GM23338 (cell line): ENCODE data around the gene TMPRSS6. TPM values are rescaled to one million over a fixed set of nuclear protein-coding genes. Genes with fewer than 3 reads are reported as not detected.

Experiments used
- ATAC-seq: fragments of 200-7000 bp; cut with Tn5 transposase; 3 replicates; pipeline ENCODE4 v1.9.1; 2020
- DNase-seq: peaks from one replicate; pipeline ENCODE4 v3.0.0-alpha.2; 2015; ENCODE audit warnings: low spot score
- H2AFZ ChIP-seq: fragments of 200-600 bp; sonication (generic); 2 replicates; pipeline ENCODE4 v1.8.0; 2016; ENCODE audit warnings: antibody characterized with exemption, mild to moderate bottlenecking, moderate library complexity
- H3F3A ChIP-seq: fragments of 200-600 bp; sonication (generic); replicated peaks from 2 replicates; pipeline ENCODE4 v1.8.0; 2017; ENCODE audit warnings: antibody characterized with exemption, mixed run types, low read depth
- H3K27ac ChIP-seq: fragments of 200-600 bp; sonication (generic); 2 replicates; pipeline ENCODE4 v1.6.1; 2016; ENCODE audit warnings: low read depth
- H3K27me3 ChIP-seq: fragments of 200-600 bp; sonication (generic); 2 replicates; pipeline ENCODE4 v1.8.0; 2016; ENCODE audit warnings: mild to moderate bottlenecking, mixed run types, moderate library complexity; ENCODE audit not compliant: insufficient read depth
- H3K36me3 ChIP-seq: fragments of 200-600 bp; sonication (generic); 2 replicates; pipeline ENCODE4 v1.8.0; 2016; ENCODE audit warnings: mild to moderate bottlenecking; ENCODE audit not compliant: insufficient read depth
- H3K4me1 ChIP-seq: fragments of 200-600 bp; sonication (generic); 2 replicates; pipeline ENCODE4 v1.8.0; 2016; ENCODE audit warnings: mild to moderate bottlenecking, moderate library complexity; ENCODE audit not compliant: insufficient read depth
- H3K4me2 ChIP-seq: fragments of 200-600 bp; sonication (generic); 2 replicates; pipeline ENCODE4 v1.7.1; 2017; ENCODE audit warnings: mixed run types
- H3K4me3 ChIP-seq: fragments of 200-600 bp; sonication (generic); 2 replicates; pipeline ENCODE4 v1.6.1; 2016; ENCODE audit warnings: mixed run types
- H3K79me2 ChIP-seq: fragments of 200-600 bp; sonication (generic); replicated peaks from 2 replicates; pipeline ENCODE4 v1.8.0; 2017; ENCODE audit warnings: mild to moderate bottlenecking; ENCODE audit not compliant: insufficient read depth
- H3K9me2 ChIP-seq: fragments of 200-600 bp; sonication (generic); 2 replicates; pipeline ENCODE4 v1.8.0; 2017; ENCODE audit not compliant: insufficient read depth
- H4K20me1 ChIP-seq: fragments of 200-600 bp; sonication (generic); replicated peaks from 2 replicates; pipeline ENCODE4 v1.8.0; 2017; ENCODE audit warnings: mild to moderate bottlenecking; ENCODE audit not compliant: insufficient read depth
- H3K27ac Mint-ChIP-seq: 2 replicates; pipeline ENCODE4 v1.8.0; 2020; ENCODE audit warnings: inconsistent platforms, mild to moderate bottlenecking, moderate library complexity, mixed read lengths
- H3K27me3 Mint-ChIP-seq: 3 replicates; pipeline ENCODE4 v1.8.0; 2022; ENCODE audit warnings: low read depth, mild to moderate bottlenecking, moderate library complexity, mixed read lengths, inconsistent platforms; ENCODE audit not compliant: insufficient read depth, poor library complexity
- H3K36me3 Mint-ChIP-seq: 3 replicates; pipeline ENCODE4 v1.8.0; 2021; ENCODE audit warnings: low read depth, mild to moderate bottlenecking, inconsistent platforms, moderate library complexity, mixed read lengths
- H3K4me1 Mint-ChIP-seq: 3 replicates; pipeline ENCODE4 v1.8.0; 2020; ENCODE audit warnings: mild to moderate bottlenecking, inconsistent platforms, mixed read lengths
- H3K4me3 Mint-ChIP-seq: 3 replicates; pipeline ENCODE4 v1.8.0; 2021; ENCODE audit warnings: moderate library complexity, mild to moderate bottlenecking, inconsistent platforms, mixed read lengths
- H3K9me3 Mint-ChIP-seq: 3 replicates; pipeline ENCODE4 v1.8.0; 2020; ENCODE audit warnings: moderate library complexity, mild to moderate bottlenecking, inconsistent platforms, mixed read lengths
- CREB1 ChIP-seq: fragments of 250-450 bp; sonication (Bioruptor Pico); IDR thresholded peaks from 2 replicates; pipeline ENCODE4 v1.5.0; 2020; ENCODE audit warnings: low read depth, mild to moderate bottlenecking, moderate library complexity
- CTCF ChIP-seq, 2 experiments: fragments of 200-600 bp in 1 of 2; sonication (generic) in 1 of 2; conservative IDR thresholded peaks; 2 replicates each; pipeline versions ENCODE4 v1.5.1 to v1.6.1; 2016 to 2017; ENCODE audit warnings: antibody characterized with exemption in 2 of 2, low read depth in 2 of 2, mild to moderate bottlenecking in 2 of 2, moderate library complexity in 1 of 2
- EZH2 ChIP-seq: fragments of 200-600 bp; sonication (generic); IDR thresholded peaks from one replicate; pipeline ENCODE4 v1.8.0; 2017; ENCODE audit warnings: antibody characterized with exemption, mild to moderate bottlenecking, low read depth; ENCODE audit not compliant: unreplicated experiment
- EZH2phosphoT487 ChIP-seq: fragments of 200-600 bp; sonication (generic); IDR thresholded peaks from one replicate; pipeline ENCODE4 v1.8.1; 2018; ENCODE audit warnings: antibody characterized with exemption; ENCODE audit not compliant: unreplicated experiment
- JUNB ChIP-seq: IDR thresholded peaks from one replicate; pipeline ENCODE4 v1.6.1; 2016; ENCODE audit warnings: antibody characterized with exemption; ENCODE audit not compliant: unreplicated experiment
- NANOG ChIP-seq: IDR thresholded peaks from 2 replicates; pipeline ENCODE4 v1.6.1; 2016; ENCODE audit warnings: antibody characterized with exemption, borderline replicate concordance
- POLR2AphosphoS5 ChIP-seq: IDR thresholded peaks from 2 replicates; pipeline ENCODE4 v1.6.1; 2016; ENCODE audit warnings: antibody characterized with exemption, low read depth
- STAT1 ChIP-seq: IDR thresholded peaks from one replicate; pipeline ENCODE4 v1.6.1; 2016; ENCODE audit warnings: antibody characterized with exemption; ENCODE audit not compliant: unreplicated experiment
- ZNF114 ChIP-seq: fragments of 250-450 bp; sonication (Bioruptor Pico); IDR thresholded peaks from 2 replicates; pipeline ENCODE4 v1.5.0; 2020; ENCODE audit warnings: mild to moderate bottlenecking, moderate library complexity
- ZNF331 ChIP-seq: fragments of 250-450 bp; sonication (Bioruptor Pico); IDR thresholded peaks from 2 replicates; pipeline ENCODE4 v1.5.0; 2020; ENCODE audit warnings: low read depth, mild to moderate bottlenecking, moderate library complexity
- polyA plus RNA-seq: library from polyadenylated mRNA; unstranded; fragments of >200 nt; fragmentation: Nextera tagmentation; extraction: Ambion mirVana; gene quantifications from 2 replicates; pipeline ENCODE4 v1.2.1, GENCODE V29; 2016
- total RNA-seq: library from RNA; depleted of rRNA; stranded (reverse); fragments of >200 nt; shearing (Covaris generic); gene quantifications from 2 replicates; pipeline ENCODE4 v1.2.3, GENCODE V29; 2014
- TF ChIP-seq, protein P1 (sequence below): IDR thresholded peaks from one replicate; pipeline ENCODE4 v1.6.1; 2018; ENCODE audit warnings: antibody characterized with exemption; ENCODE audit not compliant: unreplicated experiment
- TF ChIP-seq, protein P2 (sequence below): IDR thresholded peaks from 2 replicates; pipeline ENCODE4 v1.6.1; 2016; ENCODE audit warnings: antibody characterized with exemption
- TF ChIP-seq, protein P3 (sequence below): fragments of 250-450 bp; sonication (Bioruptor Pico); IDR thresholded peaks from 2 replicates; pipeline ENCODE4 v1.5.0; 2020; ENCODE audit warnings: mild to moderate bottlenecking, moderate library complexity

TMPRSS6 gene
- total and polyA plus RNA-seq, 2 experiments from 2014 or later: 0.13 TPM; not detected in 1

- H3K79me2 ChIP-seq: no peaks in the 10 kb centered on the region
- TF ChIP-seq, protein P1, sequence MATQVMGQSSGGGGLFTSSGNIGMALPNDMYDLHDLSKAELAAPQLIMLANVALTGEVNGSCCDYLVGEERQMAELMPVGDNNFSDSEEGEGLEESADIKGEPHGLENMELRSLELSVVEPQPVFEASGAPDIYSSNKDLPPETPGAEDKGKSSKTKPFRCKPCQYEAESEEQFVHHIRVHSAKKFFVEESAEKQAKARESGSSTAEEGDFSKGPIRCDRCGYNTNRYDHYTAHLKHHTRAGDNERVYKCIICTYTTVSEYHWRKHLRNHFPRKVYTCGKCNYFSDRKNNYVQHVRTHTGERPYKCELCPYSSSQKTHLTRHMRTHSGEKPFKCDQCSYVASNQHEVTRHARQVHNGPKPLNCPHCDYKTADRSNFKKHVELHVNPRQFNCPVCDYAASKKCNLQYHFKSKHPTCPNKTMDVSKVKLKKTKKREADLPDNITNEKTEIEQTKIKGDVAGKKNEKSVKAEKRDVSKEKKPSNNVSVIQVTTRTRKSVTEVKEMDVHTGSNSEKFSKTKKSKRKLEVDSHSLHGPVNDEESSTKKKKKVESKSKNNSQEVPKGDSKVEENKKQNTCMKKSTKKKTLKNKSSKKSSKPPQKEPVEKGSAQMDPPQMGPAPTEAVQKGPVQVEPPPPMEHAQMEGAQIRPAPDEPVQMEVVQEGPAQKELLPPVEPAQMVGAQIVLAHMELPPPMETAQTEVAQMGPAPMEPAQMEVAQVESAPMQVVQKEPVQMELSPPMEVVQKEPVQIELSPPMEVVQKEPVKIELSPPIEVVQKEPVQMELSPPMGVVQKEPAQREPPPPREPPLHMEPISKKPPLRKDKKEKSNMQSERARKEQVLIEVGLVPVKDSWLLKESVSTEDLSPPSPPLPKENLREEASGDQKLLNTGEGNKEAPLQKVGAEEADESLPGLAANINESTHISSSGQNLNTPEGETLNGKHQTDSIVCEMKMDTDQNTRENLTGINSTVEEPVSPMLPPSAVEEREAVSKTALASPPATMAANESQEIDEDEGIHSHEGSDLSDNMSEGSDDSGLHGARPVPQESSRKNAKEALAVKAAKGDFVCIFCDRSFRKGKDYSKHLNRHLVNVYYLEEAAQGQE: no peak
- TF ChIP-seq ZNF114 (CRISPR knock-in tag) (no peak), POLR2AphosphoS5 (no peak), EZH2 (no peak), EZH2phosphoT487 (no peak), CREB1 (CRISPR knock-in tag) (no peak), ZNF331 (CRISPR knock-in tag) (no peak), STAT1 (no peak), CTCF (conservative IDR thresholded peaks at IDR 0.05; ENCODE audit: low read depth in 2 of 2) (no peak), NANOG (no peak), JUNB (no peak)
- TF ChIP-seq, protein P2, sequence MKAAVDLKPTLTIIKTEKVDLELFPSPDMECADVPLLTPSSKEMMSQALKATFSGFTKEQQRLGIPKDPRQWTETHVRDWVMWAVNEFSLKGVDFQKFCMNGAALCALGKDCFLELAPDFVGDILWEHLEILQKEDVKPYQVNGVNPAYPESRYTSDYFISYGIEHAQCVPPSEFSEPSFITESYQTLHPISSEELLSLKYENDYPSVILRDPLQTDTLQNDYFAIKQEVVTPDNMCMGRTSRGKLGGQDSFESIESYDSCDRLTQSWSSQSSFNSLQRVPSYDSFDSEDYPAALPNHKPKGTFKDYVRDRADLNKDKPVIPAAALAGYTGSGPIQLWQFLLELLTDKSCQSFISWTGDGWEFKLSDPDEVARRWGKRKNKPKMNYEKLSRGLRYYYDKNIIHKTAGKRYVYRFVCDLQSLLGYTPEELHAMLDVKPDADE: no peak
- TF ChIP-seq, protein P3, sequence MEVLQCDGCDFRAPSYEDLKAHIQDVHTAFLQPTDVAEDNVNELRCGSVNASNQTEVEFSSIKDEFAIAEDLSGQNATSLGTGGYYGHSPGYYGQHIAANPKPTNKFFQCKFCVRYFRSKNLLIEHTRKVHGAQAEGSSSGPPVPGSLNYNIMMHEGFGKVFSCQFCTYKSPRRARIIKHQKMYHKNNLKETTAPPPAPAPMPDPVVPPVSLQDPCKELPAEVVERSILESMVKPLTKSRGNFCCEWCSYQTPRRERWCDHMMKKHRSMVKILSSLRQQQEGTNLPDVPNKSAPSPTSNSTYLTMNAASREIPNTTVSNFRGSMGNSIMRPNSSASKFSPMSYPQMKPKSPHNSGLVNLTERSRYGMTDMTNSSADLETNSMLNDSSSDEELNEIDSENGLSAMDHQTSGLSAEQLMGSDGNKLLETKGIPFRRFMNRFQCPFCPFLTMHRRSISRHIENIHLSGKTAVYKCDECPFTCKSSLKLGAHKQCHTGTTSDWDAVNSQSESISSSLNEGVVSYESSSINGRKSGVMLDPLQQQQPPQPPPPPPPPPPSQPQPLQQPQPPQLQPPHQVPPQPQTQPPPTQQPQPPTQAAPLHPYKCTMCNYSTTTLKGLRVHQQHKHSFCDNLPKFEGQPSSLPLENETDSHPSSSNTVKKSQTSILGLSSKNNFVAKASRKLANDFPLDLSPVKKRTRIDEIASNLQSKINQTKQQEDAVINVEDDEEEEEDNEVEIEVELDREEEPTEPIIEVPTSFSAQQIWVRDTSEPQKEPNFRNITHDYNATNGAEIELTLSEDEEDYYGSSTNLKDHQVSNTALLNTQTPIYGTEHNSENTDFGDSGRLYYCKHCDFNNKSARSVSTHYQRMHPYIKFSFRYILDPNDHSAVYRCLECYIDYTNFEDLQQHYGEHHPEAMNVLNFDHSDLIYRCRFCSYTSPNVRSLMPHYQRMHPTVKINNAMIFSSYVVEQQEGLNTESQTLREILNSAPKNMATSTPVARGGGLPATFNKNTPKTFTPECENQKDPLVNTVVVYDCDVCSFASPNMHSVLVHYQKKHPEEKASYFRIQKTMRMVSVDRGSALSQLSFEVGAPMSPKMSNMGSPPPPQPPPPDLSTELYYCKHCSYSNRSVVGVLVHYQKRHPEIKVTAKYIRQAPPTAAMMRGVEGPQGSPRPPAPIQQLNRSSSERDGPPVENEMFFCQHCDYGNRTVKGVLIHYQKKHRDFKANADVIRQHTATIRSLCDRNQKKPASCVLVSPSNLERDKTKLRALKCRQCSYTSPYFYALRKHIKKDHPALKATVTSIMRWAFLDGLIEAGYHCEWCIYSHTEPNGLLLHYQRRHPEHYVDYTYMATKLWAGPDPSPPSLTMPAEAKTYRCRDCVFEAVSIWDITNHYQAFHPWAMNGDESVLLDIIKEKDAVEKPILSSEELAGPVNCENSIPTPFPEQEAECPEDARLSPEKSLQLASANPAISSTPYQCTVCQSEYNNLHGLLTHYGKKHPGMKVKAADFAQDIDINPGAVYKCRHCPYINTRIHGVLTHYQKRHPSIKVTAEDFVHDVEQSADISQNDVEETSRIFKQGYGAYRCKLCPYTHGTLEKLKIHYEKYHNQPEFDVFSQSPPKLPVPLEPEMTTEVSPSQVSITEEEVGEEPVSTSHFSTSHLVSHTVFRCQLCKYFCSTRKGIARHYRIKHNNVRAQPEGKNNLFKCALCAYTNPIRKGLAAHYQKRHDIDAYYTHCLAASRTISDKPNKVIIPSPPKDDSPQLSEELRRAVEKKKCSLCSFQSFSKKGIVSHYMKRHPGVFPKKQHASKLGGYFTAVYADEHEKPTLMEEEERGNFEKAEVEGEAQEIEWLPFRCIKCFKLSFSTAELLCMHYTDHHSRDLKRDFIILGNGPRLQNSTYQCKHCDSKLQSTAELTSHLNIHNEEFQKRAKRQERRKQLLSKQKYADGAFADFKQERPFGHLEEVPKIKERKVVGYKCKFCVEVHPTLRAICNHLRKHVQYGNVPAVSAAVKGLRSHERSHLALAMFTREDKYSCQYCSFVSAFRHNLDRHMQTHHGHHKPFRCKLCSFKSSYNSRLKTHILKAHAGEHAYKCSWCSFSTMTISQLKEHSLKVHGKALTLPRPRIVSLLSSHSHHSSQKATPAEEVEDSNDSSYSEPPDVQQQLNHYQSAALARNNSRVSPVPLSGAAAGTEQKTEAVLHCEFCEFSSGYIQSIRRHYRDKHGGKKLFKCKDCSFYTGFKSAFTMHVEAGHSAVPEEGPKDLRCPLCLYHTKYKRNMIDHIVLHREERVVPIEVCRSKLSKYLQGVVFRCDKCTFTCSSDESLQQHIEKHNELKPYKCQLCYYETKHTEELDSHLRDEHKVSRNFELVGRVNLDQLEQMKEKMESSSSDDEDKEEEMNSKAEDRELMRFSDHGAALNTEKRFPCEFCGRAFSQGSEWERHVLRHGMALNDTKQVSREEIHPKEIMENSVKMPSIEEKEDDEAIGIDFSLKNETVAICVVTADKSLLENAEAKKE: no peak
- H3K27ac Mint-ChIP-seq: no peak overlapping the region
- no peaks in the 10 kb centered on the region for H3F3A ChIP-seq
- H3K27me3 Mint-ChIP-seq: peaks cover 8% of the 10 kb centered on the region
- DNase-seq (no peak), ATAC-seq (no peak)
- H3K9me2 ChIP-seq: no peaks in the 10 kb centered on the region
- H4K20me1 ChIP-seq: no peaks in the 10 kb centered on the region
- H3K36me3 Mint-ChIP-seq: no peaks in the 10 kb centered on the region
- no peaks in the 10 kb centered on the region for H3K27me3 ChIP-seq
- H3K4me2 ChIP-seq: no peak overlapping the region
- no peak overlapping the region for H3K4me3 Mint-ChIP-seq
- H3K27ac ChIP-seq: no peak overlapping the region
- H3K4me3 ChIP-seq: no peak overlapping the region
- no peak overlapping the region for H2AFZ ChIP-seq
- H3K4me1 Mint-ChIP-seq: peaks cover 18% of the 10 kb centered on the region
- H3K9me3 Mint-ChIP-seq: no peaks in the 10 kb centered on the region
- no peaks in the 10 kb centered on the region for H3K4me1 ChIP-seq
- no peaks in the 10 kb centered on the region for H3K36me3 ChIP-seq
Measured at GRCh38 chr22:37111156-37111717, 1.7 kb upstream of the TMPRSS6 start.
